TTC549 (cell line): ENCODE measurements around the gene NSMCE4A.
"Not testable (repeated sequence)": the region's sequence is repeated elsewhere in the genome, so short reads cannot be mapped to it uniquely, and the experiment has no call there.

ENCODE experiments used
- FAIRE-seq: peaks from 2 replicates; lab custom pipeline; 2012; peaks lifted over from hg19 to GRCh38; lab: Jason Lieb, UNC

NSMCE4A gene

GRCh38 chr10:121935702-121936101, 39.3 kb downstream of the NSMCE4A start:
- no peak for FAIRE-seq

- not testable (repeated sequence) for FAIRE-seq
Observed at GRCh38 chr10:121930268-121931085, 44.5 kb downstream of the NSMCE4A start.

- not testable (repeated sequence) for FAIRE-seq
Observed at GRCh38 chr10:121929585-121930267, 45.3 kb downstream of the NSMCE4A start.

- no peak for FAIRE-seq
Observed at GRCh38 chr10:121928528-121928884, 46.5 kb downstream of the NSMCE4A start.

- no peak for FAIRE-seq
Observed at GRCh38 chr10:121927841-121928527, 47.0 kb downstream of the NSMCE4A start, which contains the start of gene ATE1. Gene ATE1 (minus strand): TSS chr10:121928031. CDS start chr10:121927949, 82 bp downstream.

GRCh38 chr10:121927318-121927840, 47.6 kb downstream of the NSMCE4A start:
- FAIRE-seq = no peak

- no peak for FAIRE-seq
Observed at GRCh38 chr10:121926671-121927317, 48.2 kb downstream of the NSMCE4A start.

- FAIRE-seq = no peak
Observed at GRCh38 chr10:121926157-121926556, 48.9 kb downstream of the NSMCE4A start.

- FAIRE-seq = no peak
Observed at GRCh38 chr10:121921238-121921931, 53.6 kb downstream of the NSMCE4A start.

- FAIRE-seq = no peak
Observed at GRCh38 chr10:121919666-121920065, 55.4 kb downstream of the NSMCE4A start.

GRCh38 chr10:121918800-121919199, 56.2 kb downstream of the NSMCE4A start:
- FAIRE-seq = not testable (repeated sequence)

GRCh38 chr10:121914661-121915060, 60.4 kb downstream of the NSMCE4A start:
- no peak for FAIRE-seq

- FAIRE-seq = no peak
Observed at GRCh38 chr10:121911421-121911697, 63.7 kb downstream of the NSMCE4A start.

- FAIRE-seq = no peak
Observed at GRCh38 chr10:121910673-121911420, 64.2 kb downstream of the NSMCE4A start.
